ENCODE results near the gene DSCAML1.

GRCh38 chr11:117618302-117618981 lies 178.6 kb downstream of the DSCAML1 start:
- no peak for TF ChIP-seq CTCF (IDR thresholded peaks at IDR 0.05; ENCODE audit: low read depth, low read length)
- TF ChIP-seq EZH2phosphoT487 (IDR thresholded peaks at IDR 0.05; ENCODE audit: low read depth) = no peak
